Trophoblast cell (in vitro differentiated cells and primary cell): Measurements from ENCODE around the gene HOXD4.

Source experiments
- DNase-seq, 2 donors: peaks; one replicate each; pipeline ENCODE4 v3.0.0-alpha.2; 2016
- H2AFZ ChIP-seq: 2 replicates; pipeline ENCODE4 v1.6.1; 2013; ENCODE audit warnings: low read length, moderate library complexity, mild to moderate bottlenecking; ENCODE audit not compliant: insufficient read depth, poor library complexity
- H2AK5ac ChIP-seq: 2 replicates; pipeline ENCODE4 v1.6.1; 2013; ENCODE audit warnings: mild to moderate bottlenecking, low read length
- H2BK120ac ChIP-seq: 2 replicates; pipeline ENCODE4 v1.6.1; 2013; ENCODE audit warnings: low read length, mild to moderate bottlenecking, moderate library complexity; ENCODE audit not compliant: insufficient read depth, poor library complexity
- H2BK12ac ChIP-seq: 2 replicates; pipeline ENCODE4 v1.6.1; 2013; ENCODE audit warnings: mild to moderate bottlenecking, low read length, moderate library complexity
- H2BK5ac ChIP-seq: 2 replicates; pipeline ENCODE4 v1.6.1; 2013; ENCODE audit warnings: low read length, low read depth, moderate library complexity, mild to moderate bottlenecking; ENCODE audit not compliant: poor library complexity
- H3K14ac ChIP-seq: 2 replicates; pipeline ENCODE4 v1.6.1; 2013; ENCODE audit warnings: mild to moderate bottlenecking, low read length
- H3K18ac ChIP-seq: 2 replicates; pipeline ENCODE4 v1.6.1; 2013; ENCODE audit warnings: mild to moderate bottlenecking, low read length
- H3K23ac ChIP-seq: 2 replicates; pipeline ENCODE4 v1.6.1; 2013; ENCODE audit warnings: low read length
- H3K27ac ChIP-seq: 2 replicates; pipeline ENCODE4 v1.5.1; 2013; ENCODE audit warnings: low read depth, mild to moderate bottlenecking, inconsistent platforms, low read length, moderate library complexity
- H3K27me3 ChIP-seq: 2 replicates; pipeline ENCODE4 v1.6.1; 2013; ENCODE audit warnings: inconsistent platforms, mild to moderate bottlenecking, low read length, moderate library complexity; ENCODE audit not compliant: insufficient read depth
- H3K36me3 ChIP-seq, 2 experiments: 1 replicate in 1 of 2; 2 replicates in 1 of 2; pipeline ENCODE4 v1.6.1; 2013; ENCODE audit warnings: low read length in 2 of 2, mild to moderate bottlenecking in 2 of 2, moderate library complexity in 1 of 2; ENCODE audit not compliant: insufficient read depth in 2 of 2, control insufficient read depth in 1 of 2
- H3K4ac ChIP-seq: 2 replicates; pipeline ENCODE4 v1.6.1; 2013; ENCODE audit warnings: low read depth, mild to moderate bottlenecking, low read length, moderate library complexity
- H3K4me1 ChIP-seq, 2 experiments: 1 replicate in 1 of 2; 2 replicates in 1 of 2; pipeline ENCODE4 v1.6.1; 2013; ENCODE audit warnings: low read length in 2 of 2, mild to moderate bottlenecking in 2 of 2, moderate library complexity in 1 of 2; ENCODE audit not compliant: insufficient read depth in 2 of 2, control insufficient read depth in 1 of 2
- H3K4me2 ChIP-seq: 2 replicates; pipeline ENCODE4 v1.6.1; 2013; ENCODE audit warnings: inconsistent platforms, mild to moderate bottlenecking, low read length, moderate library complexity
- H3K4me3 ChIP-seq: 2 replicates; pipeline ENCODE4 v1.5.1; 2013; ENCODE audit warnings: mild to moderate bottlenecking, low read depth, low read length, inconsistent platforms
- H3K79me1 ChIP-seq: one replicate; pipeline ENCODE4 v1.6.1; 2013; ENCODE audit warnings: low read length
- H3K79me2 ChIP-seq: 2 replicates; pipeline ENCODE4 v1.6.1; 2013; ENCODE audit warnings: low read length, mild to moderate bottlenecking; ENCODE audit not compliant: control insufficient read depth, insufficient read depth, poor library complexity
- H3K9ac ChIP-seq: 2 replicates; pipeline ENCODE4 v1.6.1; 2013; ENCODE audit warnings: mild to moderate bottlenecking, low read length
- H3K9me3 ChIP-seq: 2 replicates; pipeline ENCODE4 v1.6.1; 2013; ENCODE audit warnings: low read depth, mild to moderate bottlenecking, control low read depth, inconsistent platforms, low read length; ENCODE audit not compliant: insufficient read depth
- H4K12ac ChIP-seq: 2 replicates; pipeline ENCODE4 v1.6.1; 2013; ENCODE audit warnings: low read depth, mild to moderate bottlenecking, low read length, moderate library complexity
- H4K8ac ChIP-seq: 2 replicates; pipeline ENCODE4 v1.6.1; 2013; ENCODE audit warnings: low read depth, mild to moderate bottlenecking, low read length, moderate library complexity
- H4K91ac ChIP-seq: one replicate; pipeline ENCODE4 v1.6.1; 2013; ENCODE audit warnings: low read depth, mild to moderate bottlenecking, low read length, moderate library complexity
- WGBS: extraction: QIAGEN DNeasy Blood & Tissue Kit; methylation state at CpG from one replicate; pipeline ENCODE4 v1.1.7; 2013; ENCODE audit warnings: missing lambda C conversion rate; ENCODE audit not compliant: insufficient read length, insufficient coverage; ENCODE audit errors: extremely low coverage; 5-methylcytosine and 5-hydroxymethylcytosine counted together

The HOXD4 gene

GRCh38 chr2:176192351-176192750 lies 41.0 kb downstream of the HOXD4 start:
- Histone ChIP-seq H2BK5ac (no peak overlapping the region), H2BK120ac (no peak overlapping the region), H4K8ac (no peak overlapping the region), H3K79me1 (no peaks in the 10 kb centered on the region), H3K4ac (no peak overlapping the region), H2AK5ac (no peak overlapping the region), H3K14ac (no peak overlapping the region), H3K27ac (no peak overlapping the region), H3K36me3 (no peaks in the 10 kb centered on the region), H3K79me2 (no peaks in the 10 kb centered on the region), H3K9me3 (peaks cover 11% of the 10 kb centered on the region), H4K91ac (no peak overlapping the region), H3K4me1 (peaks cover 9 to 10% of the 10 kb centered on the region in 2 experiments), H3K18ac (no peak overlapping the region), H4K12ac (no peak overlapping the region), H2BK12ac (no peak overlapping the region), H3K27me3 (peaks cover 38% of the 10 kb centered on the region), H3K23ac (no peak overlapping the region), H3K9ac (no peak overlapping the region), H3K4me3 (no peak overlapping the region), H2AFZ (no peak overlapping the region), H3K4me2 (no peak overlapping the region)
- no CpG with 5 or more reads among the region's 1 CpG for WGBS
- no peak for DNase-seq

GRCh38 chr2:176193048-176193447 lies 41.7 kb downstream of the HOXD4 start:
- DNase-seq = no peak
- H3K4me1 ChIP-seq = peaks cover 7 to 8% of the 10 kb centered on the region in 2 experiments
- H3K9me3 ChIP-seq = peaks cover 11% of the 10 kb centered on the region
- no peak overlapping the region for H3K23ac ChIP-seq
- H2BK120ac ChIP-seq = no peak overlapping the region
- no peak overlapping the region for H2BK12ac ChIP-seq
- no peaks in the 10 kb centered on the region for H3K79me1 ChIP-seq
- no peak overlapping the region for H2AFZ ChIP-seq
- H2BK5ac ChIP-seq = no peak overlapping the region
- peaks cover 31% of the 10 kb centered on the region for H3K27me3 ChIP-seq
- H3K18ac ChIP-seq = no peak overlapping the region
- H4K8ac ChIP-seq = no peak overlapping the region
- H3K4ac ChIP-seq = no peak overlapping the region
- H2AK5ac ChIP-seq = no peak overlapping the region
- H3K79me2 ChIP-seq = no peaks in the 10 kb centered on the region
- H3K36me3 ChIP-seq = no peaks in the 10 kb centered on the region
- H3K27ac ChIP-seq = no peak overlapping the region
- no peak overlapping the region for H4K12ac ChIP-seq
- H4K91ac ChIP-seq = no peak overlapping the region
- H3K9ac ChIP-seq = no peak overlapping the region
- no peak overlapping the region for H3K4me3 ChIP-seq
- no peak overlapping the region for H3K4me2 ChIP-seq
- WGBS = no CpG with 5 or more reads among the region's 1 CpG
- H3K14ac ChIP-seq = no peak overlapping the region

- no peak overlapping the region for H2BK5ac ChIP-seq
- no peak overlapping the region for H2AFZ ChIP-seq
- H3K18ac ChIP-seq = no peak overlapping the region
- H4K91ac ChIP-seq = no peak overlapping the region
- no peak overlapping the region for H4K8ac ChIP-seq
- H2BK12ac ChIP-seq = no peak overlapping the region
- no peaks in the 10 kb centered on the region for H3K4me1 ChIP-seq
- no peak for DNase-seq
- no peaks in the 10 kb centered on the region for H3K27me3 ChIP-seq
- H3K79me1 ChIP-seq = no peaks in the 10 kb centered on the region
- no peak overlapping the region for H2BK120ac ChIP-seq
- H4K12ac ChIP-seq = no peak overlapping the region
- H2AK5ac ChIP-seq = no peak overlapping the region
- no peak overlapping the region for H3K23ac ChIP-seq
- H3K36me3 ChIP-seq = no peaks in the 10 kb centered on the region
- no peak overlapping the region for H3K4ac ChIP-seq
- H3K79me2 ChIP-seq = no peaks in the 10 kb centered on the region
- no peak overlapping the region for H3K27ac ChIP-seq
- H3K14ac ChIP-seq = no peak overlapping the region
- no peak overlapping the region for H3K9ac ChIP-seq
- H3K4me3 ChIP-seq = no peak overlapping the region
- no peak overlapping the region for H3K4me2 ChIP-seq
- peaks cover 4% of the 10 kb centered on the region for H3K9me3 ChIP-seq
Measured at GRCh38 chr2:176199902-176200301, 48.6 kb downstream of the HOXD4 start.

- H3K4me2 ChIP-seq = no peak overlapping the region
- no peak overlapping the region for H3K23ac ChIP-seq
- H3K4ac ChIP-seq = no peak overlapping the region
- peaks cover 4% of the 10 kb centered on the region for H3K9me3 ChIP-seq
- H3K18ac ChIP-seq = no peak overlapping the region
- H3K79me1 ChIP-seq = no peaks in the 10 kb centered on the region
- H3K27me3 ChIP-seq = no peaks in the 10 kb centered on the region
- no peak overlapping the region for H2BK12ac ChIP-seq
- no peak overlapping the region for H3K14ac ChIP-seq
- no peak overlapping the region for H2BK120ac ChIP-seq
- H3K9ac ChIP-seq = no peak overlapping the region
- DNase-seq = no peak
- H3K36me3 ChIP-seq = no peaks in the 10 kb centered on the region
- H4K12ac ChIP-seq = no peak overlapping the region
- no peak overlapping the region for H2AFZ ChIP-seq
- no peak overlapping the region for H4K8ac ChIP-seq
- no peak overlapping the region for H3K4me3 ChIP-seq
- H3K4me1 ChIP-seq = no peaks in the 10 kb centered on the region
- H2BK5ac ChIP-seq = no peak overlapping the region
- no peak overlapping the region for H2AK5ac ChIP-seq
- no CpG with 5 or more reads among the region's 21 CpGs for WGBS
- no peaks in the 10 kb centered on the region for H3K79me2 ChIP-seq
- H4K91ac ChIP-seq = no peak overlapping the region
- H3K27ac ChIP-seq = no peak overlapping the region
Measured at GRCh38 chr2:176200971-176201370, 49.6 kb downstream of the HOXD4 start.
